NCI-H146 treated with DMSO at 0.1 percent for 48 hours (cell line): ENCODE data around the gene DLK1.

Experiments
- DNase-seq: peaks from one replicate; lab custom pipeline; 2025; ENCODE audit not compliant: unreplicated experiment; lab: John Stamatoyannopoulos, UW

The DLK1 gene

GRCh38 chr14:100726550-100727085 is at the start of gene DLK1:
Gene DLK1, plus strand, starts transcription at chr14:100726892. Its CDS starts 177 bp downstream, at chr14:100727069.
- no peak for DNase-seq

GRCh38 chr14:100677152-100677551 is 49.5 kb upstream of the DLK1 start:
- no peak for DNase-seq

- DNase-seq, result no peak
Observed at GRCh38 chr14:100677554-100678468, 48.9 kb upstream of the DLK1 start.

- DNase-seq, result no peak
Observed at GRCh38 chr14:100678469-100678828, 48.2 kb upstream of the DLK1 start.

GRCh38 chr14:100679153-100679552 is 47.5 kb upstream of the DLK1 start:
- no peak for DNase-seq

GRCh38 chr14:100679707-100680438 is 46.8 kb upstream of the DLK1 start:
- DNase-seq, result no peak

- DNase-seq, result no peak
Observed at GRCh38 chr14:100680439-100681051, 46.1 kb upstream of the DLK1 start.

- DNase-seq, result no peak
Observed at GRCh38 chr14:100681111-100681510, 45.6 kb upstream of the DLK1 start.

GRCh38 chr14:100682749-100683148 is 43.9 kb upstream of the DLK1 start:
- DNase-seq, result no peak

- no peak for DNase-seq
Observed at GRCh38 chr14:100683578-100683977, 43.1 kb upstream of the DLK1 start.

GRCh38 chr14:100684154-100684553 is 42.5 kb upstream of the DLK1 start:
- DNase-seq, result no peak

- no peak for DNase-seq
Observed at GRCh38 chr14:100684961-100685360, 41.7 kb upstream of the DLK1 start.

- no peak for DNase-seq
Observed at GRCh38 chr14:100686858-100687257, 39.8 kb upstream of the DLK1 start.

GRCh38 chr14:100687386-100687785 is 39.3 kb upstream of the DLK1 start:
- no peak for DNase-seq

GRCh38 chr14:100688051-100688450 is 38.6 kb upstream of the DLK1 start:
- DNase-seq, result no peak

- no peak for DNase-seq
Observed at GRCh38 chr14:100688598-100689461, 37.9 kb upstream of the DLK1 start.

- DNase-seq, result no peak
Observed at GRCh38 chr14:100690672-100691071, 36.0 kb upstream of the DLK1 start.

- DNase-seq, result no peak
Observed at GRCh38 chr14:100691395-100692056, 35.2 kb upstream of the DLK1 start.

GRCh38 chr14:100692256-100692655 is 34.4 kb upstream of the DLK1 start:
- DNase-seq, result no peak
